HG02943 (cell line): ENCODE results near the gene JOSD1.

Experiments used
- ATAC-seq: cut with Tn5 transposase; IDR thresholded peaks from one replicate; pipeline ENCODE4 v1.9.1; 2021; ENCODE audit warnings: mild to moderate bottlenecking, low read depth, moderate library complexity; ENCODE audit not compliant: unreplicated experiment

JOSD1 gene

DNA sequence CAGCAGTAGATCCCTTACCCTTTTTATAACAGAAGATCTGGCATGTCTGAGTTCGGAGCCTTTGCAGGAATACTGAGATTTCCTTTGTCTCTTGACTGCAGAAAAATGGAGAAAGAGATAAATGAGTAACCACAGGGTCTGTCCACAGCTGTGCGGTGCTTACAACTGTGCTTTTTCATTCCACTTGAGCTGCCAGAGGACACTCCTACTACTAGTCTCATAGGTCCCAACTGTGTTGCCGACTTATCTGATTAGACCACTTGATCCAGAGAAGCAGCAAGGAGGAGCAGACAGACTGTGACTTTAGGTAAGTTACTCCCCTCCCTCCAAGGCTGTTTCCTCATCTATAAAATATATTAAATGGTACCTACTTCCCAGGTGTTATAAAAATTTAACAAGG lies 62.0 kb downstream of the JOSD1 start:
- no peak for ATAC-seq

GRCh38 chr22:38638216-38638615 lies 62.5 kb downstream of the JOSD1 start:
- no peak for ATAC-seq
